Kidney epithelial cell (primary cell): Measurements from ENCODE around the gene COL28A1. TPM values are rescaled to one million over a fixed set of nuclear protein-coding genes. Genes with fewer than 3 reads are reported as not detected.

Experiments
- DNase-seq: peaks from one replicate; pipeline ENCODE4 v3.0.0-alpha.2; 2010; ENCODE audit warnings: low read depth
- H3K27me3 ChIP-seq: 2 replicates; pipeline ENCODE4 v1.6.0; 2011; ENCODE audit warnings: low read length; ENCODE audit not compliant: control insufficient read depth, insufficient read depth
- H3K36me3 ChIP-seq: 2 replicates; pipeline ENCODE4 v1.5.1; 2011; ENCODE audit warnings: low read length; ENCODE audit not compliant: control insufficient read depth, insufficient read depth
- H3K4me3 ChIP-seq: 2 replicates; pipeline ENCODE4 v1.5.1; 2011; ENCODE audit warnings: low read depth, mild to moderate bottlenecking, control low read depth, low read length
- total RNA-seq: library from RNA; depleted of rRNA; stranded (reverse); fragments of >200 nt; gene quantifications from 2 replicates; pipeline ENCODE4 v1.2.3, GENCODE V29; 2015
- TF ChIP-seq, protein P1 (sequence below): IDR thresholded peaks from 2 replicates; pipeline ENCODE4 v1.5.1; 2011; ENCODE audit warnings: mild to moderate bottlenecking, moderate library complexity, low read length, control low read depth, inconsistent platforms; ENCODE audit not compliant: insufficient read depth, poor library complexity, severe bottlenecking

The COL28A1 gene
- total RNA-seq, 1 donor from 2014 or later, result 0.21 TPM

DNA sequence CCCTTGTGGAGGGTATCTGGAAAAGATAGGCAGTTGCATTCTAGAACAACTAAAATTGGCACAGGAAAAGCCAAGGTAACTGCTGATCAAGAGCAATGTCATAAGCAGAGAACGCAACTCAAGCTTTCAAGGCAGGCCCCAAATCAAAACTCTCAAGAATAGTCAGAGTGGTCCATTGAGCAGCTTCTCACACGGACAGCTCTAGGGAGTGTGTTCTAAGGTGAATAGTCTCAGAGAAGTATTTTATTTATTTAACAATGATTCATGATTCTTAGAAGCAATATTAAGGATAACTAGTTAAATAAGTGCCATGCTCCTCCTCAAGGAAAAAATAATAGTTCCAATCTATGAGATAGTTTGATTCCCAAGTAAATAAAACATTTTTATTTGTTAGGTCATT is 83.0 kb downstream of the COL28A1 start:
- no peaks in the 10 kb centered on the region for H3K36me3 ChIP-seq
- no peaks in the 10 kb centered on the region for H3K27me3 ChIP-seq
- H3K4me3 ChIP-seq, result no peak overlapping the region
- TF ChIP-seq, protein P1, sequence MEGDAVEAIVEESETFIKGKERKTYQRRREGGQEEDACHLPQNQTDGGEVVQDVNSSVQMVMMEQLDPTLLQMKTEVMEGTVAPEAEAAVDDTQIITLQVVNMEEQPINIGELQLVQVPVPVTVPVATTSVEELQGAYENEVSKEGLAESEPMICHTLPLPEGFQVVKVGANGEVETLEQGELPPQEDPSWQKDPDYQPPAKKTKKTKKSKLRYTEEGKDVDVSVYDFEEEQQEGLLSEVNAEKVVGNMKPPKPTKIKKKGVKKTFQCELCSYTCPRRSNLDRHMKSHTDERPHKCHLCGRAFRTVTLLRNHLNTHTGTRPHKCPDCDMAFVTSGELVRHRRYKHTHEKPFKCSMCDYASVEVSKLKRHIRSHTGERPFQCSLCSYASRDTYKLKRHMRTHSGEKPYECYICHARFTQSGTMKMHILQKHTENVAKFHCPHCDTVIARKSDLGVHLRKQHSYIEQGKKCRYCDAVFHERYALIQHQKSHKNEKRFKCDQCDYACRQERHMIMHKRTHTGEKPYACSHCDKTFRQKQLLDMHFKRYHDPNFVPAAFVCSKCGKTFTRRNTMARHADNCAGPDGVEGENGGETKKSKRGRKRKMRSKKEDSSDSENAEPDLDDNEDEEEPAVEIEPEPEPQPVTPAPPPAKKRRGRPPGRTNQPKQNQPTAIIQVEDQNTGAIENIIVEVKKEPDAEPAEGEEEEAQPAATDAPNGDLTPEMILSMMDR, result no peak
- DNase-seq, result no peak

DNA sequence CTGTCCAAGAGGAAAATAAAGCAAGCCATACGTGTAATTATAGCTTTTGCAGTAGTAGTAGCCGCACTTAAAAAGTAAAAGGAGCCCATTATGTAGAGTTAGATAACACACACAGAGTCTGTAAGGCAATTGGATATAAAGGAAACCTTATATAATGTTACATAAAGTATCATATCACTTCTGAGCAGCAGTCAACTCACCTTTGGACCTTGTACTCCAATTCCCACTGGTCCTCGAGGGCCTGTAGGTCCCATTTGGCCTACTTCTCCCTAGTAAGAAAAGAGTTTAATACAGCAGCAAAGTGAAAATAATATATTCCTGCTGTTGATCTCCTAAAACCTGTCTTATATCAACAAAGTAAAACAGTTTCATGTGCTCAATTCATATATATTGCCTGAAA is 83.6 kb downstream of the COL28A1 start:
- no peaks in the 10 kb centered on the region for H3K36me3 ChIP-seq
- TF ChIP-seq, protein P1, result no peak
- DNase-seq, result no peak
- H3K4me3 ChIP-seq, result no peak overlapping the region
- no peaks in the 10 kb centered on the region for H3K27me3 ChIP-seq

DNA sequence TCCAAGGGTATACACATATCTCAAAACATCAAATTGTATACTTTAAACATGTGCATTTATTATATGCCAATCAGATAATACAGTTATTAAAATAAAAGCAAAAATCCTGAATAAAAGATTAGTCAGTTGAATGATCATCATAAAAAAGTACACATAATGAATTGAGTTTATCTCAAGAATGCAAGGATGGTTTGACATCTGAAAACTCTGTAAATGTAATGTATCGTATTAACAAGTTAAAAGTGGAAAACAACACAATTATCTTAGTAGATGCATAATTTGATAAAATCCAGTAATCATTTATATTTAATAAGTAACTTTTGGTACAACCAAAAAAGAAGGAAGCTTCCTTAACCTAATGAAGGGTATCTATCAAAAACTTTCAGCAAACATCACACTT is 86.6 kb downstream of the COL28A1 start:
- no peak overlapping the region for H3K4me3 ChIP-seq
- DNase-seq, result no peak
- no peaks in the 10 kb centered on the region for H3K27me3 ChIP-seq
- TF ChIP-seq, protein P1, result no peak
- H3K36me3 ChIP-seq, result no peaks in the 10 kb centered on the region

DNA sequence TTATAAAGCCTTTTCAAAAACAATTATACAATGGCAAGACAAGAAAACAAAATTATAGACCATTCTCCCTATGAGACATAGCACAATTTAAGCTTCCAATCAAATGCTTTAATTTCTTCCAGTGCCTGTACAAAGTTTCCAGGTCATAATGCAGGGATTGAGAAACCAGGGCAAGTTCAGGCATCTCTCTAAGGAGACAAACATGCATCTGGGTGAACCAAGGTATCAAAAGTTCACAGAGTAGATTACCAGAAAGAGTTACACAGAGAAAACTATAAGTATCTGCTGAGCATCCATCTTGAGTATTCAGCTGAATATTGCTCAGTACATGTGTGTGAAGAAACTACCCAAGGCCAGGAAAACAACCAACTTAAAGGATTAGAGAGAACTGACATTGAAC is 89.1 kb downstream of the COL28A1 start:
- Histone ChIP-seq H3K36me3 (no peaks in the 10 kb centered on the region), H3K4me3 (no peak overlapping the region), H3K27me3 (no peaks in the 10 kb centered on the region)
- no peak for DNase-seq
- TF ChIP-seq, protein P1, result no peak

DNA sequence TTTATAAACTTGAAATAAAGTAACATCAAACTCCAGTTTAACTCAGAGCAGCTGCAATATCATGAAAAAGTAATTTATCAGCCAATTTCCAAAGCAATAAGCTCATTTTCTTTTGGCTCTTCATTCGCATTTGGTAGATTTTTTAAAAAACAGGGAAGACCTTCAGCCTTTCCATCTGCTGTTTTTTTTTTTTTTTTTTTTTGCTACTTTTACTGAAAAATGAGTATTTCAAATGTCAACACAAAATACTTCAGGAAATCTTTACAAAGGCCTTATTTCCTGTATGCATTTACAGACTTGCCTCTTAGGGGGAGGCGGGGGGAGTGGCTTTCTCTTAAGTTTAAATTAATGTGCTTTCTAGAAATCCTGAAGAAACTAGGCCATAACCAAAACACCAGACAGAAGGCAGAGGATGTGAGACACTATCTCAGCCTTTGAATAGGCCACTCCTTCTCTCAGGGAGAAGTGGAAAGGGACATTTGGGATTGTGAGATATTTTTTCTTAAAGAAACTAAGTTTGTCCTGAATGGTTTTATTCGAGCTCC is 91.8 kb downstream of the COL28A1 start:
- H3K4me3 ChIP-seq, result no peak overlapping the region
- no peaks in the 10 kb centered on the region for H3K36me3 ChIP-seq
- TF ChIP-seq, protein P1, result no peak
- no peak for DNase-seq
- no peaks in the 10 kb centered on the region for H3K27me3 ChIP-seq

DNA sequence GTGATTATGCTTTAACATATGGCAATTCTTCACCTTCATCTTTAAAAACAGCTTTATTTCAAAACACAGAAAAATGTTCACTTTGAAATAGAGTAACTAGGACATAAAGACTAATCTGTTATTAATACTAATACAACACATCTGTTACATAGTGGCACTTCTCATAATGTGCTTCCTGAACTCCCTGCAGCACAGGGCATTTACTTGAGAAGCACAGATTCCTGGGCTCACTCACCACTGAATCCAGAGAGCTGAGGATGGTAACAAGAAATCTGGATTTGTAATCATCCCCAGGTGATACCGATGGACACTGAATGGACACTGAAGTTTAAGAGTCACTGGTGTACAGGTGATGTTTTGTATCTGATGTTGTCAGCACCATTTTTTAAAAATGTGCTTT is 96.1 kb downstream of the COL28A1 start:
- no peak for DNase-seq
- TF ChIP-seq, protein P1, result no peak
- H3K4me3 ChIP-seq, result no peak overlapping the region
- no peaks in the 10 kb centered on the region for H3K27me3 ChIP-seq
- no peaks in the 10 kb centered on the region for H3K36me3 ChIP-seq
